Measurements from ENCODE around the gene IL21R. TPM values are rescaled to one million over a fixed set of nuclear protein-coding genes. Genes with fewer than 3 reads are reported as not detected.

IL21R gene
- total RNA-seq, 6 experiments from 2014 or later: 0.96 to 1.8 (median 1.2) TPM

GRCh38 chr16:27368358-27368722, 33.6 kb upstream of the IL21R start:
- no peak overlapping the region for H3K4me3 Mint-ChIP-seq
- no peak overlapping the region for H3K27ac Mint-ChIP-seq
- TF ChIP-seq CTCF (IDR thresholded peaks at IDR 0.05): peak; percentile 4; the same call in 1 of the 2 replicates
- peaks cover 1% of the 10 kb centered on the region for H3K27me3 Mint-ChIP-seq (ENCODE audit: insufficient read depth)
- H3K9me3 Mint-ChIP-seq: peaks cover 16% of the 10 kb centered on the region
- peaks cover 52% of the 10 kb centered on the region for H3K4me1 Mint-ChIP-seq (ENCODE audit: low read depth)
- H3K36me3 Mint-ChIP-seq (ENCODE audit: low read depth): peaks cover 20% of the 10 kb centered on the region
- DNase-seq: no peak

DNA sequence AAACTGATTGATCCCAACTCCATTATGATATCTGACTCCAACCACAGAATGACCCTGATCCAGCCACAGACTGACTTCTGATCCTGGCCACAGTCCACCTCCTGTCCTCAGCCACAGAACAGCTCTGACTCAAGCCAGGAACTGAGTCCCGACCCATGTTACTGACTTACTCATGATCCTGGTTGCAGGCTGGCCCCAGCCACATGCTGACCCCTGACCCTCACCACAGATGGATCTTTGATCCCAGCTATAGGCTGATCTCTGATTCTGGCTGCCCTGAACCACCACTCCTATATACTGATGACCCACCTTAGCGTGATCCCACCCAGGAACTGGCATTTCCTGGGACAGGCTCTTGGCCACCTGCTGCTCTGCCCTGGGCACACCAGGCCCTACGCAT, 32.2 kb upstream of the IL21R start:
- peak; percentile 54 for DNase-seq
- peaks cover 1% of the 10 kb centered on the region for H3K27me3 Mint-ChIP-seq (ENCODE audit: insufficient read depth)
- no peak overlapping the region for H3K4me3 Mint-ChIP-seq
- peaks cover 39% of the 10 kb centered on the region for H3K4me1 Mint-ChIP-seq (ENCODE audit: low read depth)
- H3K9me3 Mint-ChIP-seq: peaks cover 16% of the 10 kb centered on the region
- peaks cover 10% of the 10 kb centered on the region for H3K36me3 Mint-ChIP-seq (ENCODE audit: low read depth)
- no peak overlapping the region for H3K27ac Mint-ChIP-seq
- no peak for TF ChIP-seq CTCF (IDR thresholded peaks at IDR 0.05)

DNA sequence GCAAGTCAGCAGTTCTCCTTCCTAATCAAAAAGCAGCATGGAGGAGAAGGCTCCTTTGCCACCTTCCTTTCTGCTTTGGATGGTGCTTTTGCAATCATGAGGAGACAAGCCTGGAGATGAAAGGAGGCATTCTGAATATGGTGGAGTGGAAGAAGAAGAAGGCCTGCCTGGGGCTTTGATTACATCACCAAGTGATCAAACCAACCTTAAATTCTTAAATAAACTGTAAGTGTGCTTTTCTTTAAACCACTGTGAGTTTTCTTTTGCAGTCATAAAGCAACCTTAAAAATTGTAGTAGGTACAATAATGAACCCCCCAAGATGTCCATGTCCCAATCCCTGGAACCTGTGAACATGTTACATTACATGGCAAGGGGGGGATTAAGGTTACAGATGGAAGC, 31.7 kb upstream of the IL21R start:
- Mint-ChIP-seq H3K4me1 (ENCODE audit: low read depth) (peaks cover 34% of the 10 kb centered on the region), H3K9me3 (peaks cover 16% of the 10 kb centered on the region), H3K27ac (no peak overlapping the region)

GRCh38 chr16:27373312-27373711, 28.7 kb upstream of the IL21R start:
- Mint-ChIP-seq H3K27me3 (ENCODE audit: insufficient read depth) (peaks cover 3% of the 10 kb centered on the region), H3K9me3 (peaks cover 16% of the 10 kb centered on the region), H3K4me3 (no peak overlapping the region), H3K27ac (no peak overlapping the region), H3K4me1 (ENCODE audit: low read depth) (peaks cover 18% of the 10 kb centered on the region), H3K36me3 (ENCODE audit: low read depth) (peaks cover 10% of the 10 kb centered on the region)
- DNase-seq: no peak
- no peak for TF ChIP-seq CTCF (IDR thresholded peaks at IDR 0.05)

More for the DNA sequence above, 31.7 kb upstream of the IL21R start:
- peaks cover 1% of the 10 kb centered on the region for H3K27me3 Mint-ChIP-seq (ENCODE audit: insufficient read depth)
- H3K36me3 Mint-ChIP-seq (ENCODE audit: low read depth): peaks cover 10% of the 10 kb centered on the region
- no peak for DNase-seq
- no peak overlapping the region for H3K4me3 Mint-ChIP-seq
- no peak for TF ChIP-seq CTCF (IDR thresholded peaks at IDR 0.05)

DNA sequence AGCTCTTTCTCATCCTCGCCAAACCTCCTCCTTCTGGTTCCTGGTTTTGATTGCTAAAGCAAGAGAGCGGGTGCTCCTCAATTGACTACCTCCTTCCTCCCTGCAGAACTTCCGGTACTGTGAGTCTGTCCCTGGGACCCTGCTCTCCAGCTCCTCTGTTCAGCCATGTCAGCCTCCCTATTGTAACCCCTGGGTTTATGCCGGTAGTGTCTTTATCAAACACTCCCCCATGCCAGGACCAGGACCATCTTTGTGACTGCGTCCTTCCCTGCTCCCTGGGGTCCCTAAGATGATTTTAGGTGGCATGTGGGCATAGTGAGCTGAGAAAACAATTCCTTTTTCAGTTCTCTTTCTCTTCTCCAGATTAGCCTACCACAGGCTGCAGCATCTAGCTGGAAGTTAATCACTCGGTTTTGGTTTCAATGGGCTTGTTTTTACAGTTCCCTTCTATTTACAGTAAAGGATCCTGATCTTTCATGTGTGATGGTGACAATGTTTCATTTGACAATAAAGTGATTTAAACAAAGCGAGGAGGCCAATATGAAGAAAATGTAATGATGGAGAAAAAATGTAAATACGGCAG, 27.7 kb upstream of the IL21R start:
- no peak for DNase-seq
- Mint-ChIP-seq H3K27me3 (ENCODE audit: insufficient read depth) (peaks cover 2% of the 10 kb centered on the region), H3K36me3 (ENCODE audit: low read depth) (peaks cover 10% of the 10 kb centered on the region), H3K9me3 (peaks cover 16% of the 10 kb centered on the region), H3K27ac (no peak overlapping the region), H3K4me3 (no peak overlapping the region), H3K4me1 (ENCODE audit: low read depth) (peaks cover 21% of the 10 kb centered on the region)
- no peak for TF ChIP-seq CTCF (IDR thresholded peaks at IDR 0.05)
